Sigmoid colon (tissue), 7 donors: ENCODE measurements around the gene XIAP. TPM values are rescaled to one million over a fixed set of nuclear protein-coding genes. Genes with fewer than 3 reads are reported as not detected.
"Not testable (repeated sequence)": the region's sequence is repeated elsewhere in the genome, so short reads cannot be mapped to it uniquely, and the experiment has no call there.

Source experiments
- DNase-seq: peaks from one replicate; pipeline ENCODE4 v3.0.0-alpha.2; 2019
- H3K27ac ChIP-seq, 4 donors: fragments of 200-600 bp; sonication (generic); one replicate each; pipeline ENCODE4 v1.5.1; 2016 to 2019; ENCODE audit warnings: mild to moderate bottlenecking in 1 of 4
- H3K27me3 ChIP-seq, 3 donors: fragments of 200-600 bp; sonication (generic); one replicate each; pipeline ENCODE4 v1.5.1; 2019; ENCODE audit warnings: mild to moderate bottlenecking in 1 of 3
- H3K36me3 ChIP-seq, 4 donors: fragments of 200-600 bp; sonication (generic); one replicate each; pipeline ENCODE4 v1.5.1; 2016 to 2019
- H3K4me1 ChIP-seq, 4 donors: fragments of 200-600 bp; sonication (generic); one replicate each; pipeline ENCODE4 v1.5.1; 2017 to 2019
- H3K4me3 ChIP-seq, 4 donors: fragments of 200-600 bp; sonication (generic); one replicate each; pipeline ENCODE4 v1.5.1; 2017 to 2019; ENCODE audit warnings: mild to moderate bottlenecking in 2 of 4, moderate library complexity in 1 of 4
- H3K9me3 ChIP-seq, 4 donors: fragments of 200-600 bp in 3 of 4; sonication (generic) in 3 of 4; one replicate each; pipeline versions ENCODE4 v1.5.1 to v1.6.1; 2013 to 2019
- EP300 ChIP-seq, 4 donors: sonication (generic); formaldehyde crosslinking; IDR thresholded peaks; one replicate each; pipeline ENCODE4 v1.6.1; 2017; ENCODE audit warnings: antibody characterized with exemption in 4 of 4
- POLR2A ChIP-seq, 2 donors: fragments of 450-650 bp; IDR thresholded peaks; one replicate each; pipeline ENCODE4 v1.6.1; 2016; ENCODE audit warnings: antibody characterized with exemption in 2 of 2, mild to moderate bottlenecking in 2 of 2, moderate library complexity in 2 of 2
- POLR2AphosphoS5 ChIP-seq, 4 donors: sonication (generic); formaldehyde crosslinking; IDR thresholded peaks; one replicate each; pipeline ENCODE4 v1.6.1; 2017; ENCODE audit warnings: antibody characterized with exemption in 4 of 4
- WGBS, 2 donors: extraction: QIAGEN DNeasy Blood & Tissue Kit; methylation state at CpG; one replicate each; pipeline ENCODE4 v1.1.7; 2013; 5-methylcytosine and 5-hydroxymethylcytosine counted together
- intact Hi-C: fragments of 100-400 bp; cut with DNase I; formaldehyde crosslinking; loops from one replicate; pipeline ENCODE4 v1.15.1; 2023
- polyA plus RNA-seq, 3 donors: library from polyadenylated mRNA; stranded (reverse); fragments of 200-250 nt; gene quantifications; one replicate each; pipeline ENCODE4 v1.2.3, GENCODE V29; 2013
- total RNA-seq, 4 donors: library from RNA; depleted of rRNA; stranded (reverse); fragments of >200 nt; gene quantifications; one replicate each; pipeline ENCODE4 v1.1.0, GENCODE V29; 2016
- TF ChIP-seq, protein P1 (sequence below), 4 experiments: fragments of 450-650 bp in 3 of 4; fragments of 200-600 bp in 1 of 4; IDR thresholded peaks; one replicate each; pipeline ENCODE4 v1.5.1; 2016 to 2019; ENCODE audit warnings: antibody characterized with exemption in 4 of 4, mild to moderate bottlenecking in 3 of 4, moderate library complexity in 2 of 4
- donor health status: healthy with polysubstance abuse.
- donor health status: Bipolar disorder and iron deficiency.
- donor health status: healthy.

The XIAP gene
- total RNA-seq (10 to 100 TPM; 28.3 to 42.1 (median 33.0) TPM), polyA plus RNA-seq (10 to 100 TPM; 19.2 to 24.0 (median 20.5) TPM)

DNA sequence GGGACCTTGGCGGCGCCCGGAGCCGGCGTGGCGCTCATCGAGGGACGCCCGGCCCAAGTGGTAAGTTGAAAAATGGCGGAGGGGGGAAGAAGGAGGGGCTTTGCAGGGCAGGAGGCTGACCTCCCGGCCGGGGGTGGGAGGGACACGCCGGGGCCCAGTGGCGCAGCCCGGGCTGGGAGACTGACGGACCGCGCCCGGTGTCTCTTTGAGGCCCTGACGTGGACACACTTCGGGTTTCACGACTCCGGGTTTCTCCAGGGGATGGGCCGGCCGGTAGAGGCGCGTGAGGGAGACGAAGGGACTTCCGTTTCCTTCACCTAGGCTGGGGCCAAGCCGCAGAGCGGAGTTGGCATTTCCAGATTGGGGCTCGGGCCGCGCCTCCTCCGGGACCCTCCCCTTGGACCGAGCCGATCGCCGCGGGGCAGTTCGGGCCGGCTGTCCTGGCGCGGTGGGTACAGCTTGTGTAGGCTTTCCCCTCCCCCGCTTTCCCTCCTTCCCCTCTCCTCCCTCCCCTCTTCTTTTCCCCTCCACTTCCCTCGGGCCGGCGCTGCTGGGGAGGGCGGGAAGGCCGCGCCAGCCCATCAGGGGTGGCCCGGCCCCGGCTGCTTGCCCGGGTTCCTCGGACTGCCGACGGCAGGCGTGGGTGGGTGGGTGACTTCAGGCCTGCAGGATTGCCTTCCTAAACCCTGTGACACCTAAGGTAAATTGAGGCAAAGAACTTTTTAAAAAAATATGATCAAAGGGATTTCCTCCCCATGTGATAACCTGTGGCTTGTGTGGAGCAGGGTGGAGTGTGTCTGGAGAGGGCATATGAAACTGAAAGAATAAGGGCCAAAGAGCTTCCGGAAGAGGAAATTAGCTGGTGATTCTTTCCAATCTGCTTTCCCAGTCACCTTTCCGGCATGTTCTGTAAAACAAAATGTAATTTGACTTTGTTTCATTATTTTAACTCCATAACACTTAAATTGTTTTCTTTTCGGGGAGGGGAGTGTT is at the start of gene XIAP:
Gene XIAP, plus strand, starts transcription at position 208 of the 993 bp plus-strand sequence. CDS start 25,610 bp downstream, outside the sequence.
- WGBS, 2 donors = 0% methylated on average over 62 of the region's 62 CpGs
- Histone ChIP-seq H3K4me3 (peak within 1 kb of the TSS; percentile 46 to 72 (median 65)), H3K27me3 (no peaks in the 10 kb centered on the region), H3K27ac (peak within 1 kb of the TSS; percentile 91 to 97 (median 94)), H3K4me1 (peaks cover 0 to 9% (median 0%) of the 10 kb centered on the region in 4 donors), H3K36me3 (no peaks in the 10 kb centered on the region), H3K9me3 (no peaks in the 10 kb centered on the region)
- intact Hi-C loops = no loop called here
- TF ChIP-seq POLR2AphosphoS5 (IDR thresholded peaks at IDR 0.05) (peak; percentile 49 to 78 (median 65)), POLR2A (IDR thresholded peaks at IDR 0.05) (peak; percentile 52 to 53)
- TF ChIP-seq, protein P1, sequence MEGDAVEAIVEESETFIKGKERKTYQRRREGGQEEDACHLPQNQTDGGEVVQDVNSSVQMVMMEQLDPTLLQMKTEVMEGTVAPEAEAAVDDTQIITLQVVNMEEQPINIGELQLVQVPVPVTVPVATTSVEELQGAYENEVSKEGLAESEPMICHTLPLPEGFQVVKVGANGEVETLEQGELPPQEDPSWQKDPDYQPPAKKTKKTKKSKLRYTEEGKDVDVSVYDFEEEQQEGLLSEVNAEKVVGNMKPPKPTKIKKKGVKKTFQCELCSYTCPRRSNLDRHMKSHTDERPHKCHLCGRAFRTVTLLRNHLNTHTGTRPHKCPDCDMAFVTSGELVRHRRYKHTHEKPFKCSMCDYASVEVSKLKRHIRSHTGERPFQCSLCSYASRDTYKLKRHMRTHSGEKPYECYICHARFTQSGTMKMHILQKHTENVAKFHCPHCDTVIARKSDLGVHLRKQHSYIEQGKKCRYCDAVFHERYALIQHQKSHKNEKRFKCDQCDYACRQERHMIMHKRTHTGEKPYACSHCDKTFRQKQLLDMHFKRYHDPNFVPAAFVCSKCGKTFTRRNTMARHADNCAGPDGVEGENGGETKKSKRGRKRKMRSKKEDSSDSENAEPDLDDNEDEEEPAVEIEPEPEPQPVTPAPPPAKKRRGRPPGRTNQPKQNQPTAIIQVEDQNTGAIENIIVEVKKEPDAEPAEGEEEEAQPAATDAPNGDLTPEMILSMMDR (IDR thresholded peaks at IDR 0.05) = no peak
- DNase-seq = peak; percentile 92

DNA sequence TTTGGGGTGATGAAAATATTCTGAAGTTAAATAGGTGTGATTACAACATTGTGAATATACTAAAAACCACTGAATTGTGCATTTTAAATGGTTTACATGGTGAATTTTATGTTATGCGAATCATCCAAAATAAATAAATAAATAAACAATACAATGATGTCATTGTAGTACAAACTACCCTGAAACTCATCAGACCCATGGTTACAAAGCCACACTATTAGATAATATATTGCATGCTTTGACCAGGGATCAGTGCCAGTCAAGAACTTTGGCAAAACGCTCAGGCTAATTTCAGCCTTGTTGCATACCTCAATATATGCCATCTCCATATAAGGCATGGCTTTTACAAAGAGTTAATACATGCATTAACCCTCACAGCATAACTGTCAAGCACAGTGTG is 45.5 kb upstream of the XIAP start:
- TF ChIP-seq EP300 (IDR thresholded peaks at IDR 0.05) (no peak), POLR2A (IDR thresholded peaks at IDR 0.05) (no peak), POLR2AphosphoS5 (IDR thresholded peaks at IDR 0.05) (no peak)
- TF ChIP-seq, protein P1 (IDR thresholded peaks at IDR 0.05) = no peak
- Histone ChIP-seq H3K27ac (no peak overlapping the region), H3K27me3 (no peaks in the 10 kb centered on the region), H3K4me3 (no peak overlapping the region), H3K4me1 (no peaks in the 10 kb centered on the region), H3K36me3 (no peaks in the 10 kb centered on the region), H3K9me3 (no peaks in the 10 kb centered on the region)
- no peak for DNase-seq
- 50 to 68% methylated on average over 2 of the region's 2 CpGs for WGBS, 2 donors
- intact Hi-C loops = no loop called here

DNA sequence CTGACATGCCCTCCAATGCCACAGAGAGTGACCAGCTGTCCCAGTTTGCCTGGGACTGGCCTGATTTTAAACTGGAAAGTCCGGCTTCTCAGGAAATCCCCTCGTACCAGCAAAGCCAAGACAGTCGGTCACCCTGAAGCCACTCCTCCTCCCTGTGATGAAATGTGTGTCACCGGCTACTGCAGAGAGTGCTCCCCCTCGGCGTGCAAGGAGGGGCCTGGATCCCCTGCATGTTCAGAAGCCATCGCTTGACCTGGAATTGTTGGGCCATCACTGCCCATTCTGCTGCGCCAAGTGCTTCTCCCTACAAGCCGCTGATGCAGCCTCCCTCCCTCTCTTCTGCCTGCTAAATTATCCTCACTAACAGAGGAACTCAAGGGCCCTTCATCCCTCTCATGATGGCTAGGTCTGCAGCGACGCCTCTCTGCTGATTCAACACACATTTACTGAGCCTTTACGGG is 44.9 kb upstream of the XIAP start:
- H3K27me3 ChIP-seq, H3K4me3 ChIP-seq, H3K36me3 ChIP-seq, intact Hi-C loops, H3K4me1 ChIP-seq, H3K27ac ChIP-seq, H3K9me3 ChIP-seq, DNase-seq: not testable (repeated sequence)
- 56 to 67% methylated on average over 12 of the region's 12 CpGs for WGBS, 2 donors

DNA sequence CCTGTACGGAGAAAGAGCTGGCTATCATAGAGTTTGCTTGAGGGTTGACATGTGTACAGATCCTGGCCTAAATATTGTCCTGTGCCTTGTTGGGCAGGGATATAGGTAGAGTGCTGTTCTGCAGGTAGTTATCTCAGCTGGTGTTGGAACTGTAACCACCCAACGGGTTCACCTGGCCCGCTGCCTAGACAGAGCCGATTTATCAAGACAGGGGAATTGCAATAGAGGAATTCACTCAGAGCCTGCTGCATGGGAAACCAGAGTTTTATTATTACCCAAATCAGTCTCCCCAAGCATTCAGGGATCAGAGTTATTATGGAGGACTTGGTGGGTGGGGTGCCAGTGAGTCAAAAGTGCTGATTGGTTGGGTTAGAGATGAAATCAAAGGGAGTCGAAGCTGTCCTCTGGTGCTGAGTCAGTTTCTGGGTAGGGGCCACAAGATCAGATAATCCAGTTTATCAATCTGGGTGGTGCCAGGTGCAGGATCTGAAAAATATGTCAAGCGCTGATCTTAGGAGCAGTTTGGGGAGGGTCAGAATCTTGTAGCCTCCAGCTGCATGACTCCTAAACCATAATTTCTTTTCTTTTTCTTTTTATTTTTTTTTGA is 42.5 kb upstream of the XIAP start:
- Histone ChIP-seq H3K27ac (no peak overlapping the region), H3K4me1 (no peaks in the 10 kb centered on the region), H3K27me3 (no peaks in the 10 kb centered on the region), H3K4me3 (no peak overlapping the region), H3K36me3 (no peaks in the 10 kb centered on the region), H3K9me3 (no peaks in the 10 kb centered on the region)
- WGBS, 2 donors = 22 to 62% methylated on average over 6 of the region's 6 CpGs
- no peak for TF ChIP-seq POLR2AphosphoS5 (IDR thresholded peaks at IDR 0.05)
- no peak for TF ChIP-seq POLR2A (IDR thresholded peaks at IDR 0.05)
- no peak for TF ChIP-seq EP300 (IDR thresholded peaks at IDR 0.05)
- TF ChIP-seq, protein P1 (IDR thresholded peaks at IDR 0.05) = no peak
- intact Hi-C loops = no loop called here
- DNase-seq = no peak

DNA sequence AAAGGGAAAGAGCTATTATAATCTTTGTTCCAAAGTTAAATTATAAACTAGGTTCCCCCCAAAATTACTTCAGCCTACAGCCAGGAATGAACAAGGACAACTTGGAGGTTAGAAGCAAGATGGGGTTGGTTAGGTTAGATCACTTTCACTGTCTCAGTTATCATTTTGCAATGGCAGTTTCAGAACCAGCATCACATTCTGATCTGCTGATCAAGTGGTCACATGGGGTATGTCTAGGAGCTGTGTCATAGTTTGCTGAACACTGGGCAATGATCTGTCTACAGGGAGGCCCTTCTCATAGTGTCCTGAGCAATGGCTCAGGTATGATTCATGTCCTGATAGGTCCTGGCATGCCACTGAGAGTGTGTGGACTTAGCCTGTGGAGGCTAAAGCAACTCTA is 41.6 kb upstream of the XIAP start:
- TF ChIP-seq POLR2AphosphoS5 (IDR thresholded peaks at IDR 0.05) = no peak
- TF ChIP-seq POLR2A (IDR thresholded peaks at IDR 0.05) = no peak
- no peak for TF ChIP-seq EP300 (IDR thresholded peaks at IDR 0.05)
- TF ChIP-seq, protein P1 (IDR thresholded peaks at IDR 0.05) = no peak
- intact Hi-C loops = no loop called here
- Histone ChIP-seq H3K27me3 (no peaks in the 10 kb centered on the region), H3K36me3 (no peaks in the 10 kb centered on the region), H3K9me3 (no peaks in the 10 kb centered on the region), H3K4me3 (no peak overlapping the region), H3K4me1 (no peaks in the 10 kb centered on the region), H3K27ac (no peak overlapping the region)
- no peak for DNase-seq
